Skin of body (tissue), 2 donors: ENCODE results near the gene SH3BGRL3. TPM values are rescaled to one million over a fixed set of nuclear protein-coding genes. Genes with fewer than 3 reads are reported as not detected.
"Not testable (repeated sequence)": the region's sequence is repeated elsewhere in the genome, so short reads cannot be mapped to it uniquely, and the experiment has no call there.

ENCODE experiments used
- DNase-seq: peaks from one replicate; lab custom pipeline; 2025; lab: John Stamatoyannopoulos, UW
- total RNA-seq: library from RNA; depleted of rRNA; stranded (reverse); fragments of >200 nt; gene quantifications from one replicate; pipeline ENCODE4 v1.2.3, GENCODE V29; 2014

SH3BGRL3 gene
- 16.0 TPM for total RNA-seq

DNA sequence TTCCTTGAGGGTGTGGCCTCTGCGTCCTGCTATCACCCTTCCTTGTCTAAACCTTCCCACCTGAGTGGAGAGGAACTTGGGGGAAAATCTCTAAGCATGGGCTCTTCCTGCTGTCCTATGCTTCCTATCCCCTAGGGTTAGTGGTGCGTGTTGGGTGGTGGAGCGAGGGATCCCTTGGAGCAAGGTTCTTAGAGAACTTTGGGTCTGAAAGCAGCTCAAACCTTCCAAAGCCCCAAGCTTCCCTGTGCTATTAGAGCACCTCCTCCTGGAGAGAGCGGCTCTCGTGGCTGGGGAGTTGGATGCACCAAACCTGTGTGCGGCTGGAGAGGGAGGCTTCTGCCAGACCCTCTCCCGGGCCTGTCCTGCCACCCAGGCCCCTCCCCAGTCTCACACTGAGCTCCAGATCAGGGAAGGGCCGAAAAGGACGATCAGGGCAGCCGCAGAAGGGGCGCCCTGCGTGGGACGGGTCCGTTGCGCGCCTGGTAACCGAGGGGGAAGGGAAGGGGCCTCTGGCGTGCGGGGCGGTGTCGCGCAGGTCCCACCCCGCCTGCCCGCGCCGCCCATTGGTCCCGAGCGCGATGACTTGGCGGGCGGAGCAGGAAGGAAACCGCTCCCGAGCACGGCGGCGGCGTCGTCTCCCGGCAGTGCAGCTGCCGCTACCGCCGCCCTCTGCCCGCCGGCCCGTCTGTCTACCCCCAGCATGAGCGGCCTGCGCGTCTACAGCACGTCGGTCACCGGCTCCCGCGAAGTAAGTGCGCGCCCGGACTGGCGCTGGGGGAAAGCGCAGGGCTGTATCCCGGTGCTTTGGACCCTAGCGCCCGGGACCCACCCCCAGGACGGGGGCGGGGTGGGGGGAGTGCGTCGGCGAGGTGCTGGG, at the start of gene SH3BGRL3:
Gene SH3BGRL3 (plus strand): TSS at position 631 of the 877 bp plus-strand sequence. CDS start 70 bp downstream, at position 701.
- DNase-seq, result peak; percentile 66

DNA sequence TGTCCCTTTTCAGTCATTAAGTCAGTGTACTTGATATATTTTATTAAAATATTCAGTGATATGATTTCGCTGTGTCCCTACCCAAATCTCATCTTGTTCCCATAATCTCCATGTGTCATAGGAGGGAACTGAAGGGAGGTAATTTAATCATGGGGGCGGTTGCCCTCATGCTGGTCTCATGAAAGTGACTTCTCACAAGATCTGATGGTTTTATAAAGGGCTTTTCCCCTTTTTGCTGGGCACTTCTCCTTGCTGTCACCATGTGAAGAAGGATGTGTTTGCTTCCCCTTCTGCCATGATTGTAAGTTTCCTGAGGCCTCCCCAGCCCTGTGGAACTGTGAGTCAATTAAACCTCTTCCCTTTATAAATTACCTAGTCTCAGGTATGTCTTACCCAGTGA, 49.2 kb upstream of the SH3BGRL3 start:
- DNase-seq, result not testable (repeated sequence)

DNA sequence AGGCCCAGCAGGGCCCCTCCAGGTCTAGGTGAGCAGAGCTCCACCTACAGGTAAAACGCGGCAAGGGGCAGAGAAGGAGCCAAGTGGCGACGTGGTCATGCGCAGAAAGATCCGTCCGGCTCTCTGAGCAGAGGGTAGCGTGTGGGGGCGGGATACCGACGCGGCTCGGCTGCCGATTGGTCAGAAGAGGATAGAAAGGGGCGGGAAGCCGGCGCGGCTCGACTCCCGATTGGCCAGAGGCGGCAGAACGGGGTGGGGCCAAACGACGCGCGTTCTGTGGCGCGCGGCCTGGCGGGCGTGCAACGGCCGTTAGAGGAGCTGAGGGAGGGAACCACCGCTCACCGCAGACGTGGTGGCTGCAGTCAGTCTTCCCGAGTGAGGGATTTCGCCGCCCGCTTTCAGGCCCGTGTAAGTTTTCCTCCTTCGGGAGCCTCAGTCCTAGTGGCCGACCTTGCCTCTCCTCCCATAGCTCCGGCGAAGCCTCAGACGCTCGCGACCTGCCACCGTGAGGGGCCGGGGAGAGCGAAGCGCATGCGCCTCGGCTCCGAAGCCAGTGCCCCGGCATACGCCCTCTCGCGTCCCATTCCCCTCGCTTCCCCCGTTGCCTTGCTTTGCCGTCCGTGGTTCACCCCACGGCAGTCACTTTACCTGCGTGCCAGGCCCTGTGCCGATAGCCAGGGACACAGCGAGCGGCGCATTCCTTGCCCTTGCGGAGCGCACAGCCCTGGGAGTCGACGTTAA, 45.8 kb upstream of the SH3BGRL3 start, which contains the start of gene CEP85:
Gene CEP85 (plus strand): TSS at position 298 of the 741 bp plus-strand sequence. CDS start 5,584 bp downstream, outside the sequence.
- peak; percentile 96 for DNase-seq

DNA sequence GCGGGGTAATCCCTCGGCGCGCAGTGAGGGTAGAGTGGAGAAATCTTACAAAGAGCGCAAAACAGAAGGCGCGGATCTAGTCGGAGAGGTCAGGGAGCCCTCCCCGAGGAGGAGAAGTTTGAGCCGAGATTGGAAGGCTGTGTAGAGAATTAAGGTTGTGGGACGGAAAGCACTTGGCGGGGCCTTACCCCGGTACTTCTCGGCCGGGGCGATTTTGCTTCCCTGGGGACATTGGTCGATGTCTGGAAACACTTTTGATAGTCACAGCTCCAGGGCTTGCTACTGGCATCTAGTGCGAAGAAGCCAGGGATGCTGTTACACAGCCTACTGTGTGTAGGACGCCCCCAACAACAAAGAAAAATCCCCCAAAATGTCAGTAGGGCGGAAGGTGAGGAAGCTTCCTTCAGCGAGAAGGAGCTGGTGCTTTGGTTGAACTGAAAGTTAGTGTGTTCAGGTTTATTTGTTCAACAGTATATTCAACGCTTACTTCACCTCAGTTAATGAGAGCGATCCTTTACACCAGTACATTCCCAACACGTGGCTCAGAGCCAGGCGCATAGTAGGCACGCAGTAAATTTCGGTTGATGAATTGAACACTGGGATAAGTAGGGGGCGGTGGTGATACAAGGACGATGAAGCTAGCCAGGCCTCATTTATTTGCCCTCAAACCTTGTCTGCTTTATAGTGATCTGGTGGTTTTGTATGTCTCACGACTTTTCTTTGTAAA, 45.1 kb upstream of the SH3BGRL3 start:
- DNase-seq, result no peak

DNA sequence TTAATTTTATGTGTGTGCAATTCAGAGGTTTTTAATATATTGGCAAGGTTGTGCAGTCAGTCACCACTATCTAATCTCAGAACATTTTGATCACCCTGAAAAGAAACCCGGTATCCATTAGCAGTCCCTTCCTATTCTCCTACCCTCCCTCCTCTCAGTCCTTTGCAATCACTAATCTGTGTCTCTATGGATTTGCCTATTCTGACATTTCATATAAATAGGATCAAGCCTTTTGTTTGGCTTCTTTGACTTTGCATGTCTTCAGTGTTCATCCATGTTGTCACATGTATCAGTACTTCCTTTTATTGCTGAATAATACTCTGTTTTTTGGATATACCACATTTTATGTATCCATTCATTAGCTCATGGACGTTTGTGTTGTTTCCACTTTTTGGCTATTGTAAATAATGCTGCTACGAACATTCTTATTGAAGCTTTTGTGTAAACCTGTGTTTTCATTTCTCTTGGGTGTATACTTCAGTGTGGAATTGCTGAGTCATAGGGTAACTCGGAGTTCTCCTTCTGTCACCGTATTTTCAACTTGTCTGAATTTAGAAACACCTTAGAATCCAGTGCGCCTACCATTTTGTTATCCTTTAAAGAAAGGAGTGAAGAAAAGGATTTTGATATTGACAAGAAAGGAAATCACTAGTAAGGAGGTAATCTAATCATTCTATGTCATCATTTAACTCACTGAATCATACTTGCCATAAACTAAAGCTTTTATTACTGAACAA, 42.5 kb upstream of the SH3BGRL3 start:
- DNase-seq, result no peak

DNA sequence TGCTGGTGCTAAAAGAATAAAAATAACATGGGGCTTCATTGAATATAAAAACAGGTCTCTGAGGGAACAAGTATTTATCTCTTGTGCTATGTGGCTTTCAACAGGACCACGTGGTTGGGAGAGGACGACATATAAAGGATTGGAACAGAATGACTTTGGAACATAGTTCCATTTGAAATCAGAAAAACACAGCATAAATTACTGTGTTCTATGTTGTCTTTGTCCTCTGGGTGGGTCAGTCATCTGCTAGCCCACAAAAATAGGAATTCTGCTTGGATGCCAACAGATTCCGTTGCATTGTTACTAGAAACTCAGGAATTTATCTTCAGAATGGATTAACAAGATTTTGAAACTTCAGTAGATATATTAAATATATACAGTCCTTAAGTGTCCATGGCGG, 40.0 kb upstream of the SH3BGRL3 start:
- no peak for DNase-seq

DNA sequence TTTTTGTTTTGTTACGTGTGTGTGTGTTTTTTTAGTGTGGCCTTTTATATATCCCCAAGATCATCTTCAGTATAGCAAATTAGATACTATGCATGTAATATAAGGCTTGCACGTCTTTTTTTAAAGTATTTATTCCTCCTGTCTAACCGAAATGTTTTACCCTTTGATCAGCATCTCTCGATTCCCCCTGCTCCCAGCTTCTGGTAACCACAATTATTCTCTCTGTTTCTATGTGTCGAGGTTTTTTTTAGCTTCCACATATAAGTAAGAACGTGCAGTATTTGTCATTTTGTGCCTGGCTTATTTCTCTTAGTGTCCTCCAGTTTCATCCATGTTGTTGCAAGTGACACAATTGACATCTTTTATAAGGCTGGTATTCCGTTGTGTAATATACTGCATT, 27.2 kb upstream of the SH3BGRL3 start:
- DNase-seq, result no peak

DNA sequence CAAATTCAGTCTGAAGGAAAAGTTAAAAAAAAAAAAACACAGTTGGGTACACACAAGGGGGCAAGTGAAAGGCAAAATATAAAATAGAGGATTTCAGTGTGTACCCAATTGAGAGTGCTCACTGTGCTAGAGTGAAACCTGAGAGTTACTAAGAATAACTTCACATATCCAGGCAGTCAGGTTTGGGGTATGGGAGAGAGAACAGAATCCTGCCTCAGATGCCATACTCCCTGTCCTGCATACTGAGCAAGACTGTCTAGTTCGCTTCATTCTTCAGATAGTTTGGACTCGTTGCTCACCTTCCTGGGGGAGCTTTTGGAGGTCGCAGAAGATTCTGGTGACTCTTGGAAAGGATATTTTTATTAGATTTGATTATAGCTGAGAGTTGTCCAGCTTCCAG, 25.5 kb upstream of the SH3BGRL3 start:
- DNase-seq, result no peak

DNA sequence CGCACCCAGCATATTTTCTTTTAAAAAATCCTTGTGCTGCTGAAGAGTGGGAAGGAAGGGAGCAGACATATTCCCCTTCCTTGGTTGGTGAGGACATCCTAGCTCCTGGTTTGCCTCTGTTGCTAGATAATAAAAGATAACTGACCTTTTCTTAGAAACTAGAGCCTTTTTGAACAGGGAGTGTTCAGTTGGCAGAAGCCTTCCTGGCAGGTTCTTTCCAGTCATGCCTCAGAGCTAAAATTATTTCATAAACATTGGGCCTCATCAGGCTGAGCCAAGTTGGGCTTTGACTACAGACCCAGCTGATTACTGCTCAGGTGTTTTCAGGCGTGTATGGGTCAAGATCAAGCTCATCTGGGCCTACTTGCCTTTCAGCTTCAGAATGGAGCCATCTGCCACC, 22.7 kb upstream of the SH3BGRL3 start:
- DNase-seq, result no peak

DNA sequence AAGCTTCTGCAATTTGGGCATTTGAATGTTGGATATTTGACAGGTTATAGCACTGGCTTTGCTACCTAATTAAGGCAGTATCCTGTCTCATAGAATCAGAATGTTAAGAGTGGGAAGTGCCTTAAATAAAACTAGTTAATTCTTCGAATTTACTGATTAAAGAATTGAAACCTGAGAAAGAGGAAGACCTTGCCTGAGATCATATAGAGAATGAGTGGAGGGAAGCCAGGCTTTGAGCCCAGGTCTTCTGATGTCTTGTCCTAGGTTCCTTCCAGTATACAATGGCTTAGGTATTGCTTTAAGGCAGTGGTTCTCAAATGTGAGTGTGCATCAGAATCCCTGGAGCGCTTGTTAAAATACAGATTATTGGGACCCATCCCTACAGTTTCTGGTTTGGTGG, 20.9 kb upstream of the SH3BGRL3 start:
- DNase-seq, result no peak

DNA sequence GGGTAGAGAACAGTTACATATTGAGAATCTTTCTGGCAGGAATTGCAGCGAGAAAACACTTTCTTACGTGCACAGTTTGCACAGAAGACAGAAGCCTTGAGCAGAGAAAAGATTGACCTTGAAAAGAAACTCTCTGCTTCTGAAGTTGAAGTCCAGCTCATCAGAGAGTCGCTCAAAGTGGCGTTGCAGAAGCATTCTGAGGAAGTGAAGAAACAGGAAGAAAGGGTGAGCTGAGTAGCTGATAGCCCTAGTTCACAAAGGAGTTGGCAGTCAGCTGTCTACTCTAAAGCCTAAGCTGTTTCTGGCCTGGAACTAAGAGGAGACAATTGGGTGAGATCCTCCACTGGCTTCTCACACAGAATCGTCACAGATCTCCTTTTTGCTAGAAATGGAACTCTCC, 20.3 kb upstream of the SH3BGRL3 start:
- no peak for DNase-seq

DNA sequence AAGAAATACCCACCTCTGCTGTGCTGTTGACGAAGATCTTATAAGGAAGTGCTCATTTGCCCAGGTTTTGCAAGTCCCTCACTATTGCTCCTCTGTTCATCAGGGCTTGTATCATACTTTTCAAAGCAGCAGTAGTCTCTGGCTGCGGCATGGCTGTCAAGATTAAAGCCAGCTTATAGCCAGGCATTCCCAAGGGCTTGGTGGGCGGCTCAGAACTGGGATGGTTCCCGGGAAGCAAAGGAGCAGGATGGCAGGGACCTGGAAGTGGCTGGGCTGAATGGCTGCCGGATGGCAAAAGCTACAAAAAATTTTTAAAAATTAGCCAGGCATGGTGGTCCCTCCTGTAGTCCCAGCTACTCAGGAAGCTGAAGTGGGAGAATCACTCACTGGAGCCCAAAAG, 16.7 kb upstream of the SH3BGRL3 start:
- no peak for DNase-seq

DNA sequence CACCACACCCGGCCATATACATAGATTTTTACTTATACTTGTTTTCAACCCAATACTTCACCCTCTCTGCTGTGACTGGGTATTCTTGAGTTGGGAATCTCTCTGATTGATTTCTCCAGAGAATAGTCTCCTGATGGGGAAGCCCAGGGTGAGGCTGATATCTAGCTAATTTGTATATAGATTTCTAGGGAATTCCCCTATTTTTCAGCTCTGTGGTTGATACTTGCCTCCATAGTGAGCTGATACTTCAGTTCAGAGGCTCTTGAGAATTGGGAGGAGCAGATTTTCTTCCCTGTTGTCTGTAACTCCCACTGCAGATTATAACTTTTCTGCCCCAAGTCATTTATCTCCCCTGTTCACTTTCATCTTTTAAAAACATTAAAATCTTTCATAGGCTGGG, 14.5 kb upstream of the SH3BGRL3 start:
- no peak for DNase-seq

DNA sequence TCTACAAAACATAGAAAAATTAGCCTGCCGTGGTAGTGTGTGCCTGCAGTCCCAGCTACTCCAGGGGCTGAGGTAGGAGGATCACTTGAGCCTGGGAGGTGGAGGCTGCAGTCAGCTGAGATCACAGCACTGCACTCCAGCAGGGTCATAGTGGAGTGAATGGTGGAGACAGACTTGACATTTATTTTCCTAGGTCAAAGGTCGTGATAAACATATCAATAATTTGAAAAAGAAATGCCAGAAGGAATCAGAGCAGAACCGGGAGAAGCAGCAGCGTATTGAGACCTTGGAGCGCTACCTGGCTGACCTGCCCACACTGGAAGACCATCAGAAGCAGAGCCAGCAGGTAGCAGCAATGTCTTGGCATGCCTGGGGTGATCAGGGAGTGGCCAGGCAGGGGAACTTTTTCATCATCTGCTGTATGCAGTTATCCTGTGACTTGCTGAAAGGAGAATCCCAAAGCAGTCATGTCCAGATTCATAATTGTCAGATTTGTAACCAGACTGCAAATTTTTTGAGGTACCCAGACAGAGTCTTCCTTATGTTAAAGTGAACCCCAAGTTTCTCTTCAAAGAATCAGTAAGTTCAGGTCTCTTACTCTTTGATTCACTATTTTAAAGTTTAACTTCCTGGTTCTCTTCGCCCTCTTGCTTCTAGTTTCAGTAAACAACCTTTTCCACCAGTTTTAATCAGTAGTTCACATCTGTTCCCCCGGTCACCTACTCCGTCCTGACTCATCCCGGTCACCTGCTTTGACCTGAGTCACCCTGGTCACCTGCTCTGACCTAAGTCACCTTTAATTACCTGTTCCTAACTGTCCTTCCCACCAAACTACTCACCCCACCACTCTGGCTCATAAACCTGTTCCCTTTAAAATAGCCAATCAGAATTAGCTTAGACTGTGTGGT, 11.3 kb upstream of the SH3BGRL3 start:
- DNase-seq, result no peak

DNA sequence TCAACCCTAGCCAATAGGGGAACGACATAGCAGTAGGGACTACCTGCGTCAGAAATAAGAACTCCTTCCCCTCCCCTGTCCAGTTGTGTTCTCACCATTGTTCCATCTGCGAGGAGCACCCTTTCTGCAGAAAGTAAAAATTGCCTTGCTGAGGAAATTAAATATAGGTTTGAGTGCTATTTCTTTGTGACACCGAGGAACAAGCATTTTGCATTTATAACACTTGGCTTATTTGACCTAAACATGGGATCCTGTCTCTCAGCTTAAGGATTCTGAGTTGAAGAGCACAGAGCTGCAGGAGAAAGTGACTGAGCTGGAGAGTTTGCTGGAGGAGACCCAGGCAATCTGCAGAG, 10.7 kb upstream of the SH3BGRL3 start:
- DNase-seq, result no peak

DNA sequence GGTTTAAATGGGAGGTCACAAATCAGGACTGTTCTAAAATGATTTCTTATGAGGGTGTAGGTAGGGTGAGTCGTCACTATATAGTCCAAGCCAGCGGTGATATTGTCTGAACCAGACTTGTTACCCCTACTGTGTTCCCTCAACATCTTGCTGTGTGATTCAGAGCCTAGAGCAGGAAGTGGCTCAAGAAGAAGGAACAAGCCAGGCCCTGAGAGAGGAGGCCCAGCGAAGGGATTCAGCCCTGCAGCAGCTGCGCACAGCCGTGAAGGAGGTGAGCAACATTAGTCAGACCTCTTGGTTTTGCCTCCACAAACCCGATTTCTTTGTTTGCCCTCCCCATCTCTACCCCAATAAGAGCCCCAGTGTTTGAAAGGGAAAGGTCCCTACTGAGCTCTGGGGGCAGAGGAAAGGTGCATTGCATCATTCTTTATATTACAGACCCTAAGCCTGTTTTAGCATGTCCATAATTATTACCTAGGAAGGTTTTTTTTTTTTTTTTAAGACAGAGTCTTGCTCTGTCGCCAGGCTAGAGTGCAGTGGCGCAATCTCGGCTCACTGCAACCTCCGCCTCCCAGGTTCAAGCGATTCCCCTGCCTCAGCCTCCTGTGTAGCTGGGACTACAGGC, 5.0 kb upstream of the SH3BGRL3 start:
- no peak for DNase-seq

DNA sequence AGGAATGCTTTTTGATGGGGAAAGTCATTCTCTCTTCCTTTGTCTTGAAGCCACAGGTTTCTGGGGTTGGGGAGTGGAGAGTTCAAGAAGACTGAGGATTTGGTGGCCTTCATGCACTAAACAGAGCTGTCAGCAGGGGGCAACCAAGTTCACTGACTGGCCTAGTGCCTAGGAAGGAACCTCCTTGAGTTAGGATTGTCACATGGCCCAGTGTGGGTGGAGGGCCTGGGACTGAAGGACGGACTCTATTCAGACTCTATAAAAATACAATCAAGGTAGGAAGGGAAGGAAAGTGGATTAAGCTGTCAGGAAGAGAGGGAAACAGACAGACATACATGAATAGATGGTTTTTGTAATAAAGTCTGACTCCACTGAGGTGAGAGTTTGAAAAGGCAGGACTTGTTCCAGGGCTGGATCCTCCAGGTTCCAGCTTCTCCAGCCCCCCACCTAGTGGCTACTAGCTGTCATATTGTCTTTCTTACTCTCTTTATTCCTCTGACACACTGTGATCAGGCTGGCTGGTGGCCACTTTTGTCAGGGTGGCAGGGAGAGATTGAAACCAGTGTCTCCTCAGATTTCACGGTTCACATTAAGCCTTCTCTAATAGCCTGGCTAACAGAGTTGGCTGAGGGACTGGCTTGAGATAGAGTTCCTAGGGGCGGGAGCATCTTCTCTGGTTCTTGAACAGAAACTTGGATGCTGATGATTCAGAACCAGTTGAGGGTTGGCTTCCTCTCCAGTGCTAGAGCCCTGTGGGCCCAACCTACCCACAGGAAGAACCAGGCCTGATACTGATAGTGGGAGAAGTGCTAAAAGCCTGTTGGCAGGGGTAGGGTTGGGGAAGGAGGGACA, 4.1 kb upstream of the SH3BGRL3 start:
- DNase-seq, result peak; percentile 90

DNA sequence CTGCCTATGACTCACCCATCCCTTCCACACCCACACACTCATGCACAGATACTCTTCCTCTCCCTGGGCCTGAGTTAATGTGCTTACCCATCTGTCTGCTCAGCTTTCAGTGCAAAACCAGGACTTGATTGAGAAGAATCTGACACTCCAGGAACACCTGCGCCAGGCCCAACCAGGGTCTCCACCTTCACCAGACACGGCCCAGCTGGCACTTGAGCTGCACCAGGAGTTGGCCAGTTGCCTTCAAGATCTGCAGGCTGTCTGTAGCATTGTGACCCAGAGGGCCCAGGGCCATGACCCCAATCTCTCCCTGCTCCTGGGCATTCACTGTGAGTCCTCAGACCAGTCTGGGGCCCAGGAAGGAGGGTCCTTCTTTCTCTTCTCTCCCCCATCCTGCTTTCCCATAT, 3.5 kb upstream of the SH3BGRL3 start:
- DNase-seq, result no peak

DNA sequence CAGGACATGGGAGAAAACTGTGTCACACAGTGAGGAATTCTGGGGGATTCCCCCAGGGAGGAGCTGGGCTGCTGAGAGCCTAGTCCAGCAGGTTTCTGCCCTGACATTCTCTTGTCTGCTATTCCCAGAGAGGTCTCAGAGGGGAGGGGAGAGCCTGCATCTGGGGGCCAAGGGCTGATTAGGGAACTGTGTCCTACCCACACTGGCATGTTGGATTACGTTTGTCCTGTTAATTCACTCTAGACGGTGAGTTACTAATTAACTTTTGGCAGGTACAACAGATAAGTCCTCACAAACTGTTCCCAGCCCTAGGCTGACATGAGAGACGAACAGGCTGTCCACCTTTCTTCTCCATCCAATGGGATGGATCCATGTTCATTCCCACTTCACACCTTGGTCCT, 2.6 kb upstream of the SH3BGRL3 start:
- DNase-seq, result no peak
